Activated effector memory CD4-positive, alpha-beta T cell treated with Interleukin-2 at 50 U/mL for 16 hours (primary cell): ENCODE data around the gene ITGB5.
"Not testable (repeated sequence)": the region's sequence is repeated elsewhere in the genome, so short reads cannot be mapped to it uniquely, and the experiment has no call there.

ENCODE experiments used
- DNase-seq: peaks from one replicate; pipeline ENCODE4 v3.0.0-alpha.2; 2020

ITGB5 gene

GRCh38 chr3:124786511-124787241 lies 100.5 kb downstream of the ITGB5 start:
- no peak for DNase-seq

DNA sequence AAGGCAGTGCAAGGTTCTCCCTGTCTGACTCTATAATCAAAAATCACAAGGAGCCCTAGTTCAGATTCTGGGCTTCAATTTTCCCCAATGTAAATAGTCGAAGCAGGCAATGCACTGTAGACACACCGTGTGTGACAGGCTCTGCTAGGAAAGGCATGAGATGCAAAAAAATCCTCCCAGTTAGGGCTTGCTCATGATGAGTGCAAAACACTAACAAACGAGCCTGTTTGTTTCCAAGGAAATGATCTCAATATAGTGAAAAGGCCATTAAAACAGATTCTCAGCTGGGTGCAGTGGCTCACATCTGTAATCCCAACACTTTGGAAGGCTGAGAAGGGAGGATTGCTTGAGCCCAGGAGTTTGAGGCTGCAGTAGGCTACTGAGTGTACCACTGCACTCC lies 101.2 kb downstream of the ITGB5 start:
- no peak for DNase-seq

- DNase-seq: no peak
Measured at GRCh38 chr3:124784686-124785382, 102.3 kb downstream of the ITGB5 start.

DNA sequence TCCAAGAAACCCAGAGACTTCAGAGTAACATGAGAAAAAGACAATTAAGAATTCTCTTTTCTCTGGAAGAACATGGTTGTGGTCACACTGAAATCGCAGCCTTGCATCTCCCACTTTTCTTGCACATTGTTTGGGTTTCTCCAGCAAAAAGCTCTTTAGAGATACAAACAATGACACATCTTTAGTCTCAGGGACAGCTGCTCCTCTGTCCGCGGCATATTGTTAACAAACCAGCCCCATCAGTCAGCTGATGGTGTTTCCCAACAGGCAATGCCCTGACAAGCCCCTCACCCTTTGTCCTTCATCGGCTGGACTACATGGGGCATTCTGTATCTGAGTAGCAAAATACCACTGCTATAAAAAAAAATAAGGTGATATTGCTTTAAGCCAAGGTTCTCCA lies 103.5 kb downstream of the ITGB5 start:
- DNase-seq: no peak

- not testable (repeated sequence) for DNase-seq
Measured at GRCh38 chr3:124782377-124782712, 104.8 kb downstream of the ITGB5 start.

DNA sequence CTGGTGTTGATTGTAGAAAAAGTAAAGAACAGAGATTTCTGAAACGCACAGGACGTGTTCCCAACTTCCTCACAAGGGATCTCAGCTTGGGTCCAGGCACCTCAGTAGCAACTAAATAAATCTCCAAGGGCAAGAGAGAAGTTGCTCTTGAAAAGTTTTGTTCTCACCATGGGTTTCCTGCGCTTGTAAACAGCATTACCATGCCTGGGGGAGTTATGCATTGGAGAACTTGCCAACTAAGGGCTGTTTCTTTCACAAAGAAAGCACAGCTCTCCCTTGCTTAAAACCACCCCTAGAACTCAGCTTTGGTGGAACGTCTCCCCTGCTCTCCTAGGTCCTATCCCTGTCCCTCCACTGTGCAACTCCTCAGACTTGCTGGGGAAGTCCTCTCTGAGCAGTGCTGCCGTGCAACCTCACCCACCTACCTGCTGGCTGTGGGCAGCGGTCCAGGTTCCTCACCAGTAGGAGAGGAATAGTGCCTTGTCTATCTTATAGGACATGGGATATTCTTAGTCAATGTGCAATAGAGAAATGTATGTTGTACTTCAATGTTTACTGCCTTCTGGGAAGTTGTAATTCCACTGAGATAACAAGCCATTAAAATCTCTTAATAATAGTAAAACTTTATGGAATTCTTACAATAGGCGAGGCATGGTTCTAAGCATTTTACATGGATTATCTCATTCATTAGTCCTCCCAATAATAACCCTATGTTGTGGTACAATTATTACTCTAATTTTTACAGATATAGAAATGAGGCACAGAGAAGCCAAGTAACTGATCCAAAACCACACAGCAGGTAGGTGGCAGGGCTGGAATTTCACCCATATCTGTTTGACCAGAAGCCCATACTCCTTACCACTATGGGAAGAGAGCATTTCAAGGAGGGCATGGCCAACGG lies 105.4 kb downstream of the ITGB5 start:
- no peak for DNase-seq

DNA sequence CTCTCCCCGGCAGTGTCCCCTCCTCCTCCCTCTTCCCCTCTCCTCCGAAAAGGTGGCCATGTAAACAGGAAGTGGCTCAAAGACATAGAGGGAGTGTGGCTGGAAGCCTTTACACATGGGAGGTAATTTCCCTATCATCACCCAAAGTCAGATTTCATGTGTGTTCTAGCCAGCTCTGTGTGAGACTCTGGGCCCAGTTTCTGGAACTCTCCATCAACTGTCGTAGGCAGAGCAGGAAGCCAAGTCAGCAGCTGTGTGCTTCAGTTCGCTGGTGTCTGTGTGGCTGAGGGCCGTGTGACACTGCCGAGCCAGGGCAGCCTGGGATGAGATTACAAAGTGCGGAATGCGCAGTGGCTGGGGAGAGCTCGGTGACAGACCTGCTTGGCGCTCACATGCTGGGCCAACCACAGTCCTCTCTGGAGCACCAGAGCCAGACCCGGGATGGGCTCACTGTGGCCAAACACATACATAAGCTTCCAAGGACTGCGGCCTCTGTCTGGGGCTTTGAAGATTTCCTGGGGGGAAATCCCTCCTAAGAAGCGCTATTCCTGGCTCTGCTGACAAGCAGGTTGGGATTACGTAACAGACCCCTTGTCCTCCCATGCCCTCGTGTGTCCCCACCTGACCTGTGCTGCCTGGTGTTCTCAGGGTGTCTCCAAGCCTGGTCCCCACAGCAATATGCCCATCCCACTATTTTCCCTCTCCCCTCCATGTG lies 106.2 kb downstream of the ITGB5 start:
- no peak for DNase-seq

DNA sequence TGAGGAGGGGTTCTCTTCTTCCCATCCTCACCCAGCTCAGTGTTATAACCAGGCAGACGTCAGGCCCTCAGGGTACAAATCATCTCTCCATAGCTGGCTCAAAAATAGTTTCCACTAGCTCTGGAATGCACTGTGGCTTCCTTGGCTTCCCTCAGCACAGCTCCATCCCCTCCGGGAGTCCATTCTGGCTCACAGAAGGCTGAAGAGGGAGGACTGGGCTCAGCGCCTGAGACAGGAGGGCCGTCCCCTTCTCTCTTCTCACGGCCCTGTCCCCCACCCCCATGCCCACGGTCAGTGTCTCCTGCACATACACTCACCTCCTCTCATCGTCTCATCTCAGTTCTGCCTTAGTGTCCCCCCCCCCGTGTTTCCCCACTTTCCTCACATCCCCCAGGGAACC lies 106.8 kb downstream of the ITGB5 start:
- no peak for DNase-seq

GRCh38 chr3:124779751-124780191 lies 107.4 kb downstream of the ITGB5 start:
- DNase-seq: no peak

GRCh38 chr3:124779116-124779515 lies 108.0 kb downstream of the ITGB5 start:
- DNase-seq: no peak

DNA sequence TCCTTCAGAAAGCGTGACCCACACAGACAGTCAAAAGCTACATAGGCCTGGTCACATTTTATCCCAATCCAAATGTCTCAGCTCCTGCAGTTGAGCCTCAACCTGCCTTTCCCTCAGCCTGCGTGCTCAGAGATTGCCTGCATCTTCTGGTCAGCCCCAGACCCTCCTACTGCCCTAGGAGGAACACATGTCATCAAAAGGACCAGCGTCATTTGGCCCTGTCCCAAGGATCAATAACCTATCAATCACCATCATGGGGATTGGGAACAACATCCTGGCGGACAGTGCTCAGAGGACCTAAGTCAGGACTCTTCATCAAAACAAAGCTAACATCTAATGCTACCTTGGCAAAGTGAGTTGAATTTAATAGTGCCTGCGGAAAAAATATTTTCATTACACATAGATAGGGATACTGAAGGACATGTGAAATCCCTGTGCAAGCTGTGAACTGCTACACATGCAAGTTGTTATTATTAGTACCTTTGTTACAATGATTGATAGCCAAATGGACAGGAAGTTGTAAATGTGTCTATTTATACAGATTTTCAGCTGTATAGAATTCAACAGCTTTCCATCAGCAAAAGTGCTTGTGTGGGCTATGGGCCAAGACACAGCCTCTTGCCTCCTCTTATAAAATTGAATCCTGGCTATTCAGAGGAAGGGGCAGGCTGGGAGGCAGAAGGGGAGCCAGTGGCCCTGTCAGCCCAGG lies 109.2 kb downstream of the ITGB5 start:
- DNase-seq: no peak

DNA sequence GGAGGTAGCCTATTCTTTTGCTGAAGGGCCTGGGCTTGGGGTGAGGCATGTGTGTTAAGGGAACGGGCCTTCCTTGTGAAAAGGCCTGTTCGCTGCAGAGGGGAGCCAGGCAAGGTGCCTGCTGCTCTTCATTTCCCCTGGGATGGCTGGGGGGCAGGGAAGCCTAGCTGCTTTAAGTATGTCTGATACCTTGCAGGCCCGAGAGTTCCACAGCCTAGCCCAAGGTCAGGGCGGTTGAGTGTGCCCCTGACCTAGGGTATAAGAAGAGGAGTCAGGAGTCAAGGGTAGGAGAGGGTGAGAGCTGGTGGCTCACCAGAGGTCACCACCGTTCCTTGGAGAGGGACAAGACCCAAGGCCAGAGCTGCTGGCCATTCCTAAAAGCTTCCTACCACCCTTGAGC lies 110.3 kb downstream of the ITGB5 start:
- no peak for DNase-seq

- DNase-seq: no peak
Measured at GRCh38 chr3:124775877-124776276, 111.3 kb downstream of the ITGB5 start.

GRCh38 chr3:124774841-124775402 lies 112.2 kb downstream of the ITGB5 start:
- no peak for DNase-seq

DNA sequence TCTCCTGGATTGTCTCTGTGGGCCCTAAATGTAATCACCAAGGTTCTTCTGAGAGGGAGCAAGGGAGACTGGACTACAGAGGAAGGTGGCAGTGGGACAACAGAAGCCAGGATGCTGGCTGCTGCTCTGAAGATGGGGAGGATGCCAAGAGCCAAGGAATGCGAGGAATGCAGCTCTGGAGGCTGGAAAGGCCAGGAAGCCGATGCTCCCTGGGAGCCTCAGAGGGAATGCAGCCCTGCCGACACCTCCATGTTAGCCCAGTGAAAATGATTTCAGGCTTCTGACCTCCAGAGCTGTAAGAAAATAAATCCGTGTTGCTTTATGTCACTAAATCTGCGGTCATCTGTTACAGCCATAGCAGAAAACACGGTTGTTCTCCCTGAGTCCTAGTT lies 112.8 kb downstream of the ITGB5 start:
- DNase-seq: no peak

- DNase-seq: no peak
Measured at GRCh38 chr3:124773351-124774326, 113.5 kb downstream of the ITGB5 start.

DNA sequence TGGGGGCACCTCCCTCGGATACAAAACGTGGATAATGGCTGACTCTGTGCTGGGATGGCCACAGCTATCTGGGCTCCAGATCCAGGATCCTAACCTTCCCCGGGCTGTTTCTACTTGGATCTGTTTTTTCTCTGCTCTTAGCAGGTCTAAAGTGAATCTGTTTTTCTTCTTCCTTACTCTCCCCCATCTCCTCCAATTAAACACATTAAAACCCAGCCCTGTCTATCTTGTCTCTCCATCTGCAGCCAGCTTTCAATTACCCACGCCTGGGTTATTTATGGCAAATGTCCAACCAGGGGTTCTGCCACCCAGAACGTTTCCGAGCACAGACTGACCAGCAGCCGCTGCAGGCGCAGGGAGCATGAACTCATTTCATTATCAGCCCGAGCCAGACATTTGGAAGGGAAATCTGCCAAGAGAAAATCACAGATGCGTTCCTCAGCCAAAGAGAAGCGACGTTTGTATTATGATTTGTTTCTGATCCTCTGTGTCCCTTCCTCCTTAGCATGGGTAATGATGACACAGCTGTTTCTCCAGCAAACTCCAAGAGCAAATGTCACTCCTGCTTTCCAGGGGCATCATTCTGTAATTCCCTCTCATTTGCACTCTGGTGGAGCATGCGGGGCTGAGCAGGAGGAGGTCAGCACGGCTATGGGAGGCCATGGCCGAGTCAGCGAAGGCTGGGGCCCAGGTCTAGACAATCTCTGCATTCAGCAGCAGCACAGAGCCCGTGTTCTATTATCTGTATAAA lies 114.9 kb downstream of the ITGB5 start:
- DNase-seq: no peak

- no peak for DNase-seq
Measured at GRCh38 chr3:124771083-124771445, 116.1 kb downstream of the ITGB5 start.

GRCh38 chr3:124770336-124771082 lies 116.7 kb downstream of the ITGB5 start:
- DNase-seq: no peak
